HFF-Myc (cell line): Measurements from ENCODE around the gene MAK.
"Not testable (repeated sequence)": the region's sequence is repeated elsewhere in the genome, so short reads cannot be mapped to it uniquely, and the experiment has no call there.

Source experiments
- DNase-seq: peaks from one replicate; pipeline ENCODE4 v3.0.0-alpha.2; 2011; ENCODE audit warnings: low read depth; ENCODE audit errors: extremely low read depth
- H3K4me3 ChIP-seq: replicated peaks from 2 replicates; pipeline ENCODE4 v1.5.1; 2011; ENCODE audit warnings: low read depth, mild to moderate bottlenecking, control low read depth, low read length
- TF ChIP-seq, protein P1 (sequence below): IDR thresholded peaks from 2 replicates; pipeline ENCODE4 v1.5.1; 2012; ENCODE audit warnings: mild to moderate bottlenecking, low read depth, low read length, control low read depth; ENCODE audit errors: missing control alignments

MAK gene

DNA sequence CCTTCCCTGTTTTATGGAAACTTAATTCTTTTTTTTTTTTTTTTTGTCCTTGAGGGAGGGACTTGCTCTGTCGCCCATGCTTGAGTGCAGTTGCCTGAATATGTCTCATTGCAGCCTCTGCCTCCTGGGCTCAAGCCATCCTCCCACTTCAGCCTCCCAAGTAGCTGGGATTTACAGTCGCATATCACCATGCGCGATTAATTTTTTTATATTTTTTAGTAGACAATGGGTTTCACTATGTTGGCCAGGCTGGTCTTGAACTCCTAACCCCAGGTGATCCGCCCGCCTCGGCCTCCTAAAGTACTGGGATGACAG is 114.8 kb downstream of the MAK start:
- no peak for DNase-seq
- TF ChIP-seq, protein P1, sequence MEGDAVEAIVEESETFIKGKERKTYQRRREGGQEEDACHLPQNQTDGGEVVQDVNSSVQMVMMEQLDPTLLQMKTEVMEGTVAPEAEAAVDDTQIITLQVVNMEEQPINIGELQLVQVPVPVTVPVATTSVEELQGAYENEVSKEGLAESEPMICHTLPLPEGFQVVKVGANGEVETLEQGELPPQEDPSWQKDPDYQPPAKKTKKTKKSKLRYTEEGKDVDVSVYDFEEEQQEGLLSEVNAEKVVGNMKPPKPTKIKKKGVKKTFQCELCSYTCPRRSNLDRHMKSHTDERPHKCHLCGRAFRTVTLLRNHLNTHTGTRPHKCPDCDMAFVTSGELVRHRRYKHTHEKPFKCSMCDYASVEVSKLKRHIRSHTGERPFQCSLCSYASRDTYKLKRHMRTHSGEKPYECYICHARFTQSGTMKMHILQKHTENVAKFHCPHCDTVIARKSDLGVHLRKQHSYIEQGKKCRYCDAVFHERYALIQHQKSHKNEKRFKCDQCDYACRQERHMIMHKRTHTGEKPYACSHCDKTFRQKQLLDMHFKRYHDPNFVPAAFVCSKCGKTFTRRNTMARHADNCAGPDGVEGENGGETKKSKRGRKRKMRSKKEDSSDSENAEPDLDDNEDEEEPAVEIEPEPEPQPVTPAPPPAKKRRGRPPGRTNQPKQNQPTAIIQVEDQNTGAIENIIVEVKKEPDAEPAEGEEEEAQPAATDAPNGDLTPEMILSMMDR: no peak
- peak overlapping the region; percentile 66 for H3K4me3 ChIP-seq

DNA sequence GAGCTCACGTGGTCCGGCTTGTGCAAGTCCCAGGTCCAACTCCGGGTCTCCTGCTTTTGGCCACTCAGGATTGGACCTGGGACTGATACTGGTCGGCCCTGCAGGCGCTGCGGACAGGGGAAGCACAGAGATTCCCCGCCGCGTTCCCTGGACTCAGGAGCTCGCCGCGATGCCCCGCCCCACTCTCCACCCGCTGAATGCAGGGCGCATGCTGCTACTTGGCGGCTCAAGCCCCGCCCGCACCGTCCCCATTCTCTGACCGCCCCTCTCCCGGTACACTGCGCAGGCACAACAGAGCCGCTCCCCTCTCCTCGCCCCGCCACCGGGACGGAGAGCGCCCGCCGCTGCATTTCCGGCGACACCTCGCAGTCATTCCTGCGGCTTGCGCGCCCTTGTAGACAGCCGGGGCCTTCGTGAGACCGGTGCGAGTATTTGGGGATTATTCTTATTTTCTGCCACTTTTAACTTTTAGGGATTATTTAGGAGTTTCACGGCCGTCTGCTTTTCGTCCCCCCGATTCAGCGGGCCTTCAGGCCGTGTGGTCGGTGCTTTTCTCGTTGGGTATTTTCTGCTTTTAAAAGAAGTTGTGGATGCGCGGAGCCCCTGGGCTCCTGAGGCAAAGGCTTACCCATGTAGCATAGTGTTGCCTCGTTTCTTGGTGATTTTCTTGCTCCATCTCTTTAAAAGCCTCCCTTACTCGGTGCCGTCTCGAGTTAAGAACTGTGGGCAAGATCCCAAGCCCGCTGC is 115.3 kb downstream of the MAK start, which contains the start of gene TMEM14C:
Gene TMEM14C, plus strand, starts transcription at position 251 of the 747 bp plus-strand sequence. CDS start 1,544 bp downstream, outside the sequence.
- peak within 1 kb of the TSS; percentile 66 for H3K4me3 ChIP-seq
- TF ChIP-seq, protein P1: no peak
- peak; percentile 85 for DNase-seq

DNA sequence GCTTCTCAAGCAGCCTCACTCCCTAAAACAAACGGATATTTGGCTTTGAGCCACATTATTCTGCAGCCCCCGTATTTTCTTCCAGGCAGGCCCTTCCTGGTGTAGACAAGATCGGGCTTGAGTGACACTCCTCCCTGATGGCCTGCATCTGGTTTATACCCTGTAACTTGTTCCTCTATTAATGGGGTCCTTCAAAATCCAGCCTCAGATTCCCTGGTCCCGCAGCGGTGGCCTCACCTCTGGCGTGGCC is 115.8 kb downstream of the MAK start:
- H3K4me3 ChIP-seq: peak overlapping the region; percentile 66
- TF ChIP-seq, protein P1: no peak
- DNase-seq: no peak

DNA sequence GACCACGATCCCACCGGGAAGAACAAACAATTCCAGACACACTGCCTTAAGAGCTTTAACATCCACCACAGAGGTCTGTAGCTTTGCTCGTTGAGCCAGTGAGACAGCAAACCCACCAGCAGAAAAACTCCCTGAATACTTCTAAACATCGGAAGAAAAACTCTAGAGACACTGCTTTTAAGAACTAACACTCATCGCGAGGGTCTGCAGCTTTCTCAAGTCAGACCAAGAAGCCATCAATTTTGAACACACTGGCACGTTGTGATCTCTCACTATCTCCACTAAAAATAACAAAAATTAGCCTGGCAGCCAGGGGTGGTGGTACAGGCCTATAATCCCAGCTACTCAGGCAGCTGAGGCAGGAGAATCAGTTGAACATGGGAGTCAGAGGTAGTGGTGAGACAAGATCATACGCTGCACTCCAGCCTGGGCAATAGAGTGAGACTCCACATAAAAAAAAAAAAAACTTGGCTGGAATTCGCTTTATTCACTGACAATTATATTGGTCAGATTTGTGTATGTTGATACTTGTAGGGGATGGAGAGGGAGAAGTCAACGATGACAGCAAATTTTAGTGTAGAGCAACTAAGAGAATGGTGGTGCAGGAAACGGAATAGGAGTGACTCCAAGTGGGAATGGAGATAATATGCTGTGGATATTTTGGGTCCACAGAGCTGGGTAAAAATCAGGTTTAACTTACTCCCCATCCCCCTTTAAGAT is 116.3 kb downstream of the MAK start:
- peak overlapping the region; percentile 66 for H3K4me3 ChIP-seq
- no peak for DNase-seq

DNA sequence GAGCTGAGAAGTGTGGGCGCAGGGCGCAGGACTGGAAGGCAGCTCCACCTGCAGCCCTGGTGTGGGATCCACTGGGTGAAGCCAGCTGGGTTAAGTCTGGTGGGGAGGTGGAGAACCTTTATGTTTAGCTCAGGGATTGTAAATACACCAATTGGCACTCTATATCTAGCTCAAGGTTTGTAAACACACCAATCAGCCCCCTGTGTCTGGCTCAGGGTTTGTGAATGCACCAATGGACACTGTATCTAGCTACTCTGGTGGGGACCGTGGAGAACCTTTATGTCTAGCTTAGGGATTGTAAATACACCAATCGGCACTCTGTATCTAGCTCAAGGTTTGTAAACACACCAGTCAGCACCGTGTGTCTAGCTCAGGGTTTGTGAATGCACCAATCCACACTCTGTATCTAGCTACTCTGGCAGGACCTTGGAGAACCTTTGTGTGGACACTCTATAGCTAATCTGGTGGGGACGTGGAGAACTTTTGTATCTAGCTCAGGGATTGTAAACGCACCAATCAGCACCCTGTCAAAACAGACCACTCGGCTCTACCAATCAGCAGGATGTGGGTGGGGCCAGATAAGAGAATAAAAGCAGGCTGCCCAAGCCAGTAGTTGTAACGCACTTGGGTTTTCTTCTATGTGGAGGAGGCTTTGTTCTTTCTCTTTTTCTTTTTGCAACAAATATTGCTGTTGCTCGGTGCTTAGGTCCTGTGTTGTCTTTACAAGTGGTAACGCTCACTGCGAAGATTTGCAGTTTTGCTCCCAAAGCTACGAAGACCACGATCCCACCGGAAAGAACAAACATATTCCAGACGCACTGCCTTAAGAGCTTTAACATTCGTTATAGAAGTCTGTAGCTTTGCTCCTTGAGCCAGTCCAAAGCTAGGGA is 117.1 kb downstream of the MAK start:
- not testable (repeated sequence) for DNase-seq
- H3K4me3 ChIP-seq: peak overlapping the region; percentile 45

More for the DNA sequence above, 116.3 kb downstream of the MAK start:
- TF ChIP-seq, protein P1: no peak

DNA sequence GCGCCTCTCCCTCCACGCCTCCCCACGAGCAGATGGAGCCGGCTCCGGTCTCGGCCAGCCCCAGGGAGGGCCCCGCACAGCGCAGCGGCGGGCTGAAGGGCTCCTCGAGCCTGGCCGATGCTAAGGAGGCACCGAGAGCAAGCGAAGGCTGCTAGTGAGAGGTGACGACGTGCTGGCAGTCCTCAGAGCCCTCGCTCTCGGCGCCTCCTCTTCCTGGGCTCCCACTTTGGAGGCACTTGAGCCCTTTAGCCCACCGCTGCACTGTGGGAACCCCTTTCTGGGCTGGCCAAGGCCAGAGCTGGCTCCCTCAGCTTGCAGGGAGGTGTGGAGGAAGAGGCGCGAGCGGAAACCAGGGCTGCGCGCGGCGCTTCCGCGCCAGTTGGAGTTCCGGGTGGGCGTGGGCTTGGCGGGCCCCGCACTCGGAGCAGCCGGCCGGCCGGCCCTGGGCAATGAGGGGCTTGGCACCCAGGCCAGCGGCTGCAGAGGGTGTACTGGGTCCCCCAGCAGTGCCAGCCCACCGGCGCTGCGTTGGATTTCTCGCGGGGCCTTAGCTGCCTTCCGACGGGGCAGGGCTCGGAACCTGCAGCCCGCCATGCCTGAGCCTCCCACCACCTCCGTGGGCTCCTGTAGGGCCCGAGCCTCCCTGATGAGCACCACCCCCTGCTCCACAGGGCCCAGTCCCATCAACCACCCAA is 117.9 kb downstream of the MAK start:
- peak overlapping the region; percentile 45 for H3K4me3 ChIP-seq
- no peak for DNase-seq
- TF ChIP-seq, protein P1: no peak
